ENCODE results near the gene KATNA1. TPM values are rescaled to one million over a fixed set of nuclear protein-coding genes. Genes with fewer than 3 reads are reported as not detected.

Gene KATNA1
- total RNA-seq, 1 donor = 36.9 TPM

- H2AFZ ChIP-seq (ENCODE audit: low read length) = peak within 1 kb of the TSS; percentile 96
- H4K20me1 ChIP-seq (ENCODE audit: insufficient read depth, low read length) = peaks cover 17% of the 10 kb centered on the region
- DNase-seq (ENCODE audit: insufficient read length, low spot score, missing footprints) = peak; percentile 99
- peak within 1 kb of the TSS; percentile 73 for H3K27ac ChIP-seq (ENCODE audit: low read depth, low read length)
- no peaks in the 10 kb centered on the region for H3K36me3 ChIP-seq (ENCODE audit: insufficient read depth, low read length)
- H3K27me3 ChIP-seq (ENCODE audit: insufficient read depth, low read length) = no peaks in the 10 kb centered on the region
- H3K4me2 ChIP-seq (ENCODE audit: insufficient read depth, low read length) = peak within 1 kb of the TSS; percentile 98
- H3K4me3 ChIP-seq (ENCODE audit: insufficient read depth, low read length) = peak within 1 kb of the TSS; percentile 95
- peaks cover 37% of the 10 kb centered on the region for H3K79me2 ChIP-seq (ENCODE audit: insufficient read depth, low read length)
- peak; percentile 69 for TF ChIP-seq CTCF (IDR thresholded peaks at IDR 0.05; ENCODE audit: extremely low read depth, low read depth, low read length)
- no peaks in the 10 kb centered on the region for H3K9me3 ChIP-seq (ENCODE audit: low read depth, low read length)
- H3K4me1 ChIP-seq (ENCODE audit: insufficient read depth, low read length) = peaks cover 25% of the 10 kb centered on the region
Measured at GRCh38 chr6:149565527-149566409, 82.7 kb downstream of the KATNA1 start, which contains the start of gene GINM1. GINM1 (plus strand) TSS chr6:149566375; CDS start chr6:149566415, 40 bp downstream.

- H4K20me1 ChIP-seq (ENCODE audit: insufficient read depth, low read length) = peaks cover 17% of the 10 kb centered on the region
- no peaks in the 10 kb centered on the region for H3K36me3 ChIP-seq (ENCODE audit: insufficient read depth, low read length)
- no peak for TF ChIP-seq CTCF (IDR thresholded peaks at IDR 0.05; ENCODE audit: extremely low read depth, low read depth, low read length)
- H3K9me3 ChIP-seq (ENCODE audit: low read depth, low read length) = no peaks in the 10 kb centered on the region
- H3K27ac ChIP-seq (ENCODE audit: low read depth, low read length) = no peak overlapping the region
- peaks cover 25% of the 10 kb centered on the region for H3K4me1 ChIP-seq (ENCODE audit: insufficient read depth, low read length)
- no peak for DNase-seq (ENCODE audit: insufficient read length, low spot score, missing footprints)
- H2AFZ ChIP-seq (ENCODE audit: low read length) = no peak overlapping the region
- H3K4me3 ChIP-seq (ENCODE audit: insufficient read depth, low read length) = no peak overlapping the region
- peak overlapping the region; percentile 32 for H3K4me2 ChIP-seq (ENCODE audit: insufficient read depth, low read length)
- H3K79me2 ChIP-seq (ENCODE audit: insufficient read depth, low read length) = peaks cover 25% of the 10 kb centered on the region
- peaks cover 6% of the 10 kb centered on the region for H3K27me3 ChIP-seq (ENCODE audit: insufficient read depth, low read length)
Measured at GRCh38 chr6:149563928-149564325, 84.6 kb downstream of the KATNA1 start.

GRCh38 chr6:149563203-149563927 lies 85.1 kb downstream of the KATNA1 start:
- H3K27me3 ChIP-seq (ENCODE audit: insufficient read depth, low read length) = peaks cover 6% of the 10 kb centered on the region
- peaks cover 14% of the 10 kb centered on the region for H4K20me1 ChIP-seq (ENCODE audit: insufficient read depth, low read length)
- no peaks in the 10 kb centered on the region for H3K36me3 ChIP-seq (ENCODE audit: insufficient read depth, low read length)
- peaks cover 21% of the 10 kb centered on the region for H3K79me2 ChIP-seq (ENCODE audit: insufficient read depth, low read length)
- DNase-seq (ENCODE audit: insufficient read length, low spot score, missing footprints) = peak; percentile 94
- H3K27ac ChIP-seq (ENCODE audit: low read depth, low read length) = no peak overlapping the region
- no peak overlapping the region for H3K4me3 ChIP-seq (ENCODE audit: insufficient read depth, low read length)
- no peaks in the 10 kb centered on the region for H3K9me3 ChIP-seq (ENCODE audit: low read depth, low read length)
- no peak overlapping the region for H2AFZ ChIP-seq (ENCODE audit: low read length)
- H3K4me1 ChIP-seq (ENCODE audit: insufficient read depth, low read length) = peaks cover 25% of the 10 kb centered on the region
- TF ChIP-seq CTCF (IDR thresholded peaks at IDR 0.05; ENCODE audit: extremely low read depth, low read depth, low read length) = no peak
- peak overlapping the region; percentile 32 for H3K4me2 ChIP-seq (ENCODE audit: insufficient read depth, low read length)

DNA sequence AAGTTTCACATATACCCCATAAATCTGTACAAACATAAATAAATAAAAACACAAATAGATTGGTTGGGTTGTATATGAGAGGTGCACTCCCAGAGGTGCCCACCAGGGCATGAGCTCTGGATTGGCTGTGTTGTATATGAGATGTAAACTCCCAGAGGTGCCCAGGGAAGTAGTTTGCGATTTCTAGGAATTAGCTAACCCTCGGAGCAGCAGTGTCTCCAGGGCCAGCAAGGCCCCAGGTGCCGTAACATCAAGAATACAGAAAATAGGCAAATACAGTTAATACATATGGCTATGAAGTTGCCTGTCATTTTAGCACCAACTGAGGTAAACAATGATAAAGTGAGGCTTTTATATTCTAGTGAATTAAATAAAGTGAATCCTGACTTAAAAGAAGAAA lies 87.8 kb downstream of the KATNA1 start:
- no peak for DNase-seq (ENCODE audit: insufficient read length, low spot score, missing footprints)
- H3K4me1 ChIP-seq (ENCODE audit: insufficient read depth, low read length) = peaks cover 17% of the 10 kb centered on the region
- H3K4me2 ChIP-seq (ENCODE audit: insufficient read depth, low read length) = no peak overlapping the region

More for the DNA sequence above, 87.8 kb downstream of the KATNA1 start:
- Histone ChIP-seq H3K4me3 (ENCODE audit: insufficient read depth, low read length) (no peak overlapping the region), H2AFZ (ENCODE audit: low read length) (no peak overlapping the region), H4K20me1 (ENCODE audit: insufficient read depth, low read length) (no peaks in the 10 kb centered on the region), H3K36me3 (ENCODE audit: insufficient read depth, low read length) (no peaks in the 10 kb centered on the region), H3K79me2 (ENCODE audit: insufficient read depth, low read length) (no peaks in the 10 kb centered on the region), H3K27me3 (ENCODE audit: insufficient read depth, low read length) (peaks cover 6% of the 10 kb centered on the region), H3K27ac (ENCODE audit: low read depth, low read length) (no peak overlapping the region), H3K9me3 (ENCODE audit: low read depth, low read length) (no peaks in the 10 kb centered on the region)
- peak; percentile 61 for TF ChIP-seq CTCF (IDR thresholded peaks at IDR 0.05; ENCODE audit: extremely low read depth, low read depth, low read length)
